Islet precursor cell (in vitro differentiated cells): ENCODE data around the gene XYLB.

Experiments used
- DNase-seq: peaks from one replicate; pipeline ENCODE4 v3.0.0-alpha.2; 2018

Gene XYLB

DNA sequence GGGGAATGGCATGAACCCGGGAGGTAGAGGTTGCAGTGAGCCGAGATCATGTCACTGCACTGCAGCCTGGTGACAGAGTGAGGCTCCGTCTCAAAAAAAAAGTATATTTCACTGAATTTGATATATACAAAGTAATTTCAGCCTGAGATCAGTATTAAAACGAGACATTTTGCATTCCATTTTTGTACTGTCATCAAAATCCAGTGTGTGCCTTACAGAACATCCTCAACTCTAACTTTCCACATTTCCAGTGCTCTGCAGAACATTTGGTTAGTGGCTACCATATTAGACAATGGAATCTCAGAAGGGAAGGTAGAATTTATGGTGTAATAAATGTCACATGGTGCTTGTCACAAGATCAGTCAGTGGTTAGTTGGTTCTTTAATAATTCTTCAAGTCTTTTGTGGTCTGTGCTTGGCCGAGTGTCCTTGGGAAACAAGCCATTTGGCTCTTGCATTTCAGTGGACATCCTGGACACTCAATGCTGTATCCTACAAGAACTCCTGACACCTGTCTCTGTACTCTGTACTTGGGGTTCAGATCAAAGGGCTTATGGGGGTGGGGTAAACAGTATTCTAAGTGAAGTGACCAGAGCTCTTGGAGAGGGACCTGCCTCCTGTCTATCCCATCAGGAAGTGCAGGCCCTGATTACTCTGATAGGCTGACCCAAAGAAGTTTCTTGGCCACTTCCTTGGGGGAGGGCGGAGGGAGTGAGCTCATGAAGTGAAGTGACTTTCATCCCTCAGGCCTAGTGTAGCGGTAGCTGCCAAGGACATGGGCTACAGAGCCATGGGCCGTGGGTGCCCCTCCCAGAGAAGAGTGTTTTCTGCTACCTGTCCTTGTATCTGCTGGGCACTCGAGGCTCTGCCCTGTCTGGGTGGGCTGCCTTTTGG, 110.8 kb downstream of the XYLB start:
- no peak for DNase-seq

DNA sequence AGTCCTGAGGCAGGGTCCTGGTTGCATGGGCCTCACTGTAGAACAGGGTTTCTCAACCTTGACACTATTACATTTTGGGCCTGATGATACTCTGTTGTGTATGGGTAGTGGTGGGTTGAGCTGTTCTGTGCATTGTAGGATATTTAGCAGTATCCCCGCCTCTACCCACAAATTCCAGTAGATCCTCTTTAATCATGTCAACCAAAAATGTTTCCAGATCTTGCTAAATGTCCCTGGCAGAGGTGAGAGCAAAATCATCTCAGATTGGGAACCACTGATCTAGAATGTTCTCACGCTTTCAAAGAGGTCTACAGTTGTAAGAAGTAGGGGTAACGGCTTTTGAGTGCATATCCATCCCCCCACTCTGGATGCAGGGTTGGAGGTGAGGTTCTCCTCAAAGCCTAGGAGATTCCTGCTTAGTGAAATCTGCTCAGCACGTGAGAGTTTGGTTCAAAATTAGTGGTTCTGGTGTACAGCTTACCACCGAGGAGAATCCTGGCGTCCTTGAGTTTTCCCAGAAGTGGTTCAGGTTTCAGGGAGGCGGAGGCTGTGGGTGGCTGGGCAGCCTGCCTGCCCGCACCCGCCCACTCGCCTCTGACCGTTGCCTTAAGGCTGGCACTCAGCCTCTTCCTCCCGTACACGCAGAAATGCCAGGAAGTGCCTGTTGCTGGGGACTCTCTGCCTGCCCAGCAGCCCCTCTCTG, 112.4 kb downstream of the XYLB start:
- no peak for DNase-seq

DNA sequence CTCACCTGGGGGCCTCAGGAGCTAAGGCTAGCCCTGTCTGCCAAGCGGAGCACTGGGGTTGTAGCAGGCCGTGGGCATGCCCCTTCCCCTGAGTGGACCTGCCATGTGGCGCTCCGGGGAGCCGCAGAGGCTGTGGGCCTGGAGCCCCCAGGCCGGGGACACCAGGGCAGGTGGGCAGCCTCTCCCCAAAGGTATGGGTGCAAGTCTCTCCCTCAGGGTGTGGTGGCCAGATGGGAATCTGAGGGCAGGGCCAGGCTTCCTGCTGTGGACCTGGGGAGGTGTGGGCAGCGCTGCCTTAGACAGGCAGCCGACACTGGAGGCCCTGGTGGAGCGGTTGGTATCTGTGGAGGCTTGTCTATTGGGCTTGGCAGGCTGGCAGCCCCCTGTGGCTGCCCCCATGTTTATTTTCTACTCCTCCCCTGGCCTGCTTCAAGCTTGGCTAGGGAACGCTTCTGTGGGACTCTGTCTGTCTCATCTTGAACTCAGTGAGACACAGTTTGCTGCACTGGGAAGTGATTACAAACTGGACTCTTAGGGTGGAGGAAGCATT, 113.0 kb downstream of the XYLB start:
- no peak for DNase-seq

DNA sequence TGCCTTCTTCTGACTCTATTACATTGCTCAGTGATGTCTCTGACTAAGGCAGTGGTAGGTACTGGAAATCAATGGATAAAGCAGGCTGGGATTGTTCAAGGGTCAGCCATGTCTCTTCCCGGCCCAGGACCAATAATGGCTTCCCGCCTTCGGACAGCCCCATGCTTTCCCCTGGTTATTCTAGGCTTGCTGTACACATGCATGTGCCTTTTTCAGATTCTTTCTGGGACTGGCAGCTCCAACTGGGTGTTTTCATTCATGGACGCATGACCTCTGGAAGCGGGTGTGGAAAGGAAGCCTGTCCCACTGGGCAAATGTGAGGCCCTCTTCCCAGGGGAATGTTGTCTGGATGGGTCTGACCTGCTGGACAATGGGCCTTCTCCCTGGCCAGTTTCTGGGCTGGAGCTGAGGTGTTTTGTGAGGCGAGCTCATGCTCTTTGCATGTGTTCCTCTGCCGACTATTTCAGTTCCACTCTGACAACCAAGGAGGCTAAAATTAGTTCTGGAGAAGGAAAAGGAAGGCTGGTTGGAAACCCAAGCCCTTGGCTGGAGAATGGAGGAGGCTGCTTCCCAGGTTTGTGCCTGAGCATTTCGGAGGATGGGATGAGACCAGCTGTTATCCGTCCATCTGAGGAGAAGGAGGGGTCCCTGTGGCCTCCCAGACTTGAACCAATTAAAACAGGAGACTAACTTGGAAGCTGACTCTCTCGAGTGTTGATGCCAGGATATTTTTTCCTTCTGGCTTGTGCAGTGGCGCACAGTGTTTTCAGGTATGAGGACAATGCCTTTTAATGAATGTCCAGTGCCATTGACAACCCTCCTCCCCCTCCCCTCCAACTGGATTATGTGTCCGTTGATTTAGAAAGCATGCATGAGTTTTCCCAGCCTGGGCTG, 114.0 kb downstream of the XYLB start:
- DNase-seq: no peak
